Loucy (cell line): Measurements from ENCODE around the gene THOC1.

ENCODE experiments used
- H2AFZ ChIP-seq: fragments of 200-600 bp; sonication (generic); 2 replicates; pipeline ENCODE4 v1.6.0; 2016; ENCODE audit warnings: antibody characterized with exemption, mild to moderate bottlenecking, low read length, moderate library complexity
- H3F3A ChIP-seq: fragments of 200-600 bp; 2 replicates; pipeline ENCODE4 v1.6.0; 2016; ENCODE audit warnings: antibody characterized with exemption, low read depth, mild to moderate bottlenecking
- H3K27me3 ChIP-seq: fragments of 200-600 bp; sonication (generic); 2 replicates; pipeline ENCODE4 v1.6.1; 2014; ENCODE audit warnings: low read length, mild to moderate bottlenecking; ENCODE audit not compliant: insufficient read depth, poor library complexity, severe bottlenecking
- H3K36me3 ChIP-seq: fragments of 200-600 bp; sonication (generic); 2 replicates; pipeline ENCODE4 v1.6.1; 2016; ENCODE audit warnings: low read length; ENCODE audit not compliant: insufficient read depth
- H3K4me1 ChIP-seq: fragments of 200-600 bp; sonication (generic); 2 replicates; pipeline ENCODE4 v1.5.1; 2014; ENCODE audit warnings: low read length, mild to moderate bottlenecking; ENCODE audit not compliant: insufficient read depth, poor library complexity, severe bottlenecking
- H3K4me2 ChIP-seq: fragments of 200-600 bp; sonication (generic); 2 replicates; pipeline ENCODE4 v1.6.0; 2014; ENCODE audit warnings: antibody characterized with exemption, low read length, low read depth, mild to moderate bottlenecking; ENCODE audit not compliant: poor library complexity, severe bottlenecking
- H3K4me3 ChIP-seq: fragments of 200-600 bp; sonication (generic); 2 replicates; pipeline ENCODE4 v1.5.1; 2014; ENCODE audit warnings: low read length, mild to moderate bottlenecking, mixed read lengths; ENCODE audit not compliant: poor library complexity, severe bottlenecking
- H3K79me2 ChIP-seq: fragments of 200-600 bp; sonication (generic); 2 replicates; pipeline ENCODE4 v1.6.1; 2014; ENCODE audit warnings: low read length; ENCODE audit not compliant: insufficient read depth
- H3K9ac ChIP-seq: fragments of 200-600 bp; sonication (generic); 2 replicates; pipeline ENCODE4 v1.6.0; 2014; ENCODE audit warnings: mild to moderate bottlenecking, low read depth, low read length, moderate library complexity; ENCODE audit not compliant: poor library complexity, severe bottlenecking
- H3K9me2 ChIP-seq: fragments of 200-600 bp; sonication (generic); replicated peaks from 2 replicates; pipeline ENCODE4 v1.6.1; 2016; ENCODE audit warnings: low read depth, low read length, mixed read lengths
- H3K9me3 ChIP-seq: fragments of 200-600 bp; sonication (generic); 2 replicates; pipeline ENCODE4 v1.6.1; 2014; ENCODE audit warnings: mild to moderate bottlenecking, antibody characterized with exemption, low read length, low read depth; ENCODE audit not compliant: insufficient read depth
- H4K20me1 ChIP-seq: fragments of 200-600 bp; sonication (generic); 2 replicates; pipeline ENCODE4 v1.6.0; 2014; ENCODE audit warnings: antibody characterized with exemption, low read length, mild to moderate bottlenecking; ENCODE audit not compliant: insufficient read depth, poor library complexity, severe bottlenecking
- EZH2phosphoT487 ChIP-seq: fragments of 200-600 bp; IDR thresholded peaks from 2 replicates; pipeline ENCODE4 v1.6.1; 2018; ENCODE audit warnings: antibody characterized with exemption, mild to moderate bottlenecking, moderate library complexity, borderline replicate concordance
- TF ChIP-seq, protein P1 (sequence below): fragments of 200-600 bp; sonication (generic); conservative IDR thresholded peaks from 2 replicates; pipeline ENCODE4 v1.5.1; 2014; ENCODE audit warnings: mild to moderate bottlenecking, antibody characterized with exemption, low read length

The THOC1 gene, protein sequence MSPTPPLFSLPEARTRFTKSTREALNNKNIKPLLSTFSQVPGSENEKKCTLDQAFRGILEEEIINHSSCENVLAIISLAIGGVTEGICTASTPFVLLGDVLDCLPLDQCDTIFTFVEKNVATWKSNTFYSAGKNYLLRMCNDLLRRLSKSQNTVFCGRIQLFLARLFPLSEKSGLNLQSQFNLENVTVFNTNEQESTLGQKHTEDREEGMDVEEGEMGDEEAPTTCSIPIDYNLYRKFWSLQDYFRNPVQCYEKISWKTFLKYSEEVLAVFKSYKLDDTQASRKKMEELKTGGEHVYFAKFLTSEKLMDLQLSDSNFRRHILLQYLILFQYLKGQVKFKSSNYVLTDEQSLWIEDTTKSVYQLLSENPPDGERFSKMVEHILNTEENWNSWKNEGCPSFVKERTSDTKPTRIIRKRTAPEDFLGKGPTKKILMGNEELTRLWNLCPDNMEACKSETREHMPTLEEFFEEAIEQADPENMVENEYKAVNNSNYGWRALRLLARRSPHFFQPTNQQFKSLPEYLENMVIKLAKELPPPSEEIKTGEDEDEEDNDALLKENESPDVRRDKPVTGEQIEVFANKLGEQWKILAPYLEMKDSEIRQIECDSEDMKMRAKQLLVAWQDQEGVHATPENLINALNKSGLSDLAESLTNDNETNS

DNA sequence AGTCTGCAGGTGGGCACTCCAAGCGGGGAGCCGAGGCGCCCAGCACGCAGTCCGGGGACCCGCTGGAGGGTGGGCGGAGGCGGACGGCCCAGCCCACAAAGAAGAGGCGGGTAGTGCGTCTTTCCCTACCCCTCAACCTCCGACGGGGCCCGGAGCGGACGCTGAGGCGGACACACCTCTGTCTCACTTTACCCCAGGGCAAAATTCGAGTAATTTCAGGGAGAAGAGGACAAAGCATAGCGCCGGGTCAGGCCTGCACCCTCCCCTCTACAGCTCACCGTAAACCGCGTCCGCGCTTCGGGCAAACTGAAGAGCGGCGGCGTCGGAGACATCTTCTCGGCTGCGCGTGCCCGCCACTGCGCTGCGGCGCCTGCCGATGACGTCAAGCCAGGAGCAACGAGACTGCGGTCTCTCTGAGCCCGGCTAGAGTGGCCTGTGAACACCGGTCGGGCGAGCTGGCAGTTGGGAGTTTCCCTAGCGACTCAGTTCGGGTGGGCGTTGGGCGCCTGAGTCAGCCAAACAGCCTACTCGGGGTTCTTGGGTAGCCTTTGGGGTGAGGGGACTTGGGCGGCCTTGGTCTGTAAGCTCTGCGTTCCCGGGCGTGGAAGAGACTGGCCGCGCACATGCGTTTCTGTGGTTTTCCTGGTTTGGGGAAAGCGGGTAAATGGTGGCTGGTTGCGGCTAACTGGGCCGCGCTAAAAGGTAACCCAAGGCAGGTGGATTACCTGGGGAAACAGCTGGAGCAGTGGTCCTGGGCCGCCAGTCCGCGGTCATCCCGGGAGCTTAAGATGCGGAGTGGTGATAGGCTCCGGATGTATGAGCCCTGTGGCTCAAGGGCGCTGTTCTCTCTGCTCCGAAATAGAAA lies at the start of gene THOC1:
Gene THOC1 (minus strand): TSS at position 360 of the 865 bp plus-strand sequence. CDS start 28 bp downstream, at position 332.
- H3K9me2 ChIP-seq = no peaks in the 10 kb centered on the region
- peak within 1 kb of the TSS; percentile 83 for H2AFZ ChIP-seq
- H4K20me1 ChIP-seq = peaks cover 6% of the 10 kb centered on the region
- H3F3A ChIP-seq = no peaks in the 10 kb centered on the region
- peaks cover 39% of the 10 kb centered on the region for H3K4me1 ChIP-seq
- peaks cover 8% of the 10 kb centered on the region; the same call in 1 of the 2 replicates for H3K36me3 ChIP-seq
- peak within 1 kb of the TSS; percentile 80 for H3K4me3 ChIP-seq
- no peaks in the 10 kb centered on the region for H3K9me3 ChIP-seq
- peak within 1 kb of the TSS; percentile 90 for H3K9ac ChIP-seq
- peak within 1 kb of the TSS; percentile 89 for H3K4me2 ChIP-seq
- H3K27me3 ChIP-seq = no peaks in the 10 kb centered on the region
- TF ChIP-seq, protein P1, sequence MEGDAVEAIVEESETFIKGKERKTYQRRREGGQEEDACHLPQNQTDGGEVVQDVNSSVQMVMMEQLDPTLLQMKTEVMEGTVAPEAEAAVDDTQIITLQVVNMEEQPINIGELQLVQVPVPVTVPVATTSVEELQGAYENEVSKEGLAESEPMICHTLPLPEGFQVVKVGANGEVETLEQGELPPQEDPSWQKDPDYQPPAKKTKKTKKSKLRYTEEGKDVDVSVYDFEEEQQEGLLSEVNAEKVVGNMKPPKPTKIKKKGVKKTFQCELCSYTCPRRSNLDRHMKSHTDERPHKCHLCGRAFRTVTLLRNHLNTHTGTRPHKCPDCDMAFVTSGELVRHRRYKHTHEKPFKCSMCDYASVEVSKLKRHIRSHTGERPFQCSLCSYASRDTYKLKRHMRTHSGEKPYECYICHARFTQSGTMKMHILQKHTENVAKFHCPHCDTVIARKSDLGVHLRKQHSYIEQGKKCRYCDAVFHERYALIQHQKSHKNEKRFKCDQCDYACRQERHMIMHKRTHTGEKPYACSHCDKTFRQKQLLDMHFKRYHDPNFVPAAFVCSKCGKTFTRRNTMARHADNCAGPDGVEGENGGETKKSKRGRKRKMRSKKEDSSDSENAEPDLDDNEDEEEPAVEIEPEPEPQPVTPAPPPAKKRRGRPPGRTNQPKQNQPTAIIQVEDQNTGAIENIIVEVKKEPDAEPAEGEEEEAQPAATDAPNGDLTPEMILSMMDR = no peak
- TF ChIP-seq EZH2phosphoT487 = no peak
- peaks cover 39% of the 10 kb centered on the region for H3K79me2 ChIP-seq

DNA sequence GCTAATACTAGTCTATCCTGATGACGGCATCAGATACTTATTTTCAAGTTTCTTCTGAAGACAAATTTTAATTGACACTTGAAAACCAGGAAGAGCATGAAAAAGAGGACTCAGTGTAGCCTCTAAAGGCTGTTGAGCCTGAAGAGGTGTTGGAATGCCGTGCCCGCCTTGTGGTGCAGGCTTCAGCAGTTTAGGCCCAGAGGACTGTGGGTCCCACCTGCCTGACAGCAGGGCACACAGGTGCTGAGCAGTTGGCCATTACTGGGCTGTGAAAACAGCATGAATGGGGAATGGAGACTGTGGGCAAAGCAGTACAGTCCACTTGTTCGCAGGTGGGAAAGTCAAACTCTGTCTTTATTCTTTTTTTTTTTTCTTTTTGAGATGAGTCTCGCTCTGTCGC lies 49.8 kb upstream of the THOC1 start:
- Histone ChIP-seq H3K9ac (no peak overlapping the region), H3K4me1 (no peaks in the 10 kb centered on the region), H3F3A (no peaks in the 10 kb centered on the region), H3K79me2 (no peaks in the 10 kb centered on the region), H3K4me2 (no peak overlapping the region), H2AFZ (no peak overlapping the region), H3K36me3 (no peaks in the 10 kb centered on the region), H3K4me3 (no peak overlapping the region), H3K27me3 (no peaks in the 10 kb centered on the region), H4K20me1 (no peaks in the 10 kb centered on the region), H3K9me3 (no peaks in the 10 kb centered on the region; the same call in 1 of the 2 replicates), H3K9me2 (no peaks in the 10 kb centered on the region)
- TF ChIP-seq, protein P1 = no peak
- no peak for TF ChIP-seq EZH2phosphoT487

DNA sequence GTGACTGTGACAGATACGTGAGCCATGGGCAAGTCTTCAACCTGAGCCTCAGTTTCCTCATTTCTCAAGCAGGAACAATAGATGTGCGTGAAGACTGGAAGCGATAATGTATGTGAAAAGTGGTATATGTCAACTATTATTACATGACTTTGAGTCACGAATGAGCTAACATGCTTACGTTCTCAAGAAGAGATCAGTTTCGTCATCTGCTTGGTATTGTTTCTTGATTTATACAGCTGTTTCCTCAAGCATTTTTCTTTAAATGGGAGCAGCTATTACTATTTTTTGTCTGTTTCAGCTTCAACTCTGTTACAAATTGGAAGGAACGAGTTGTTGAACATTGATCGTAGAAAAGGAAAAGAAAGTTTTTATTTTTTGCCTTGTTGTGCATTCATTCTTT lies 48.5 kb upstream of the THOC1 start:
- no peaks in the 10 kb centered on the region for H3F3A ChIP-seq
- no peak overlapping the region for H3K4me2 ChIP-seq
- H3K9me3 ChIP-seq = no peaks in the 10 kb centered on the region; the same call in 1 of the 2 replicates
- H3K9me2 ChIP-seq = no peaks in the 10 kb centered on the region
- H3K27me3 ChIP-seq = no peaks in the 10 kb centered on the region
- H2AFZ ChIP-seq = no peak overlapping the region
- H3K4me3 ChIP-seq = no peak overlapping the region
- no peak for TF ChIP-seq EZH2phosphoT487
- TF ChIP-seq, protein P1 = no peak
- no peaks in the 10 kb centered on the region for H3K4me1 ChIP-seq
- no peak overlapping the region for H3K9ac ChIP-seq
- no peaks in the 10 kb centered on the region for H3K79me2 ChIP-seq
- H4K20me1 ChIP-seq = no peaks in the 10 kb centered on the region
- H3K36me3 ChIP-seq = no peaks in the 10 kb centered on the region
